Left ventricle myocardium inferior (tissue), 1 donor: ENCODE results near the gene PLAU. TPM values are rescaled to one million over a fixed set of nuclear protein-coding genes. Genes with fewer than 3 reads are reported as not detected.

Source experiments
- DNase-seq: peaks from one replicate; pipeline ENCODE4 v3.0.0-alpha.2; 2020
- H3K27ac ChIP-seq: fragments of 200-600 bp; replicated peaks from 2 replicates; pipeline ENCODE4 v1.8.0; 2021
- H3K27me3 ChIP-seq: fragments of 200-600 bp; 2 replicates; pipeline ENCODE4 v1.8.0; 2021; ENCODE audit warnings: low read depth
- H3K36me3 ChIP-seq: fragments of 200-600 bp; 2 replicates; pipeline ENCODE4 v1.8.0; 2021
- H3K4me1 ChIP-seq: fragments of 200-600 bp; 2 replicates; pipeline ENCODE4 v1.8.0; 2021
- H3K4me3 ChIP-seq: fragments of 200-600 bp; 2 replicates; pipeline ENCODE4 v1.8.0; 2021; ENCODE audit warnings: mild to moderate bottlenecking, moderate library complexity
- H3K9me3 ChIP-seq: fragments of 200-600 bp; replicated peaks from 2 replicates; pipeline ENCODE4 v1.8.0; 2021
- intact Hi-C: fragments of 100-400 bp; cut with micrococcal nuclease; formaldehyde crosslinking; loops from one replicate; pipeline ENCODE4 v1.11.0; 2022
- total RNA-seq: library from RNA; stranded (reverse); fragmentation: NEBNext Ultra II Directional; extraction: Animal tissue kit (Norgen Biotek cat#: 25700); gene quantifications from one replicate; pipeline ENCODE4 v1.2.1, GENCODE V29; 2021
- TF ChIP-seq, protein P1 (sequence below): fragments of 200-600 bp; IDR thresholded peaks from 2 replicates; pipeline ENCODE4 v1.8.0; 2021; ENCODE audit warnings: antibody characterized with exemption, mild to moderate bottlenecking, borderline replicate concordance
- donor health status: DM: no; HTN: yes; CAD: no; lungs with severe emphysema.

The PLAU gene
- total RNA-seq, 1 donor from 2014 or later = 4.9 TPM

- peak within 1 kb of the TSS; percentile 89 for H3K4me3 ChIP-seq
- TF ChIP-seq, protein P1, sequence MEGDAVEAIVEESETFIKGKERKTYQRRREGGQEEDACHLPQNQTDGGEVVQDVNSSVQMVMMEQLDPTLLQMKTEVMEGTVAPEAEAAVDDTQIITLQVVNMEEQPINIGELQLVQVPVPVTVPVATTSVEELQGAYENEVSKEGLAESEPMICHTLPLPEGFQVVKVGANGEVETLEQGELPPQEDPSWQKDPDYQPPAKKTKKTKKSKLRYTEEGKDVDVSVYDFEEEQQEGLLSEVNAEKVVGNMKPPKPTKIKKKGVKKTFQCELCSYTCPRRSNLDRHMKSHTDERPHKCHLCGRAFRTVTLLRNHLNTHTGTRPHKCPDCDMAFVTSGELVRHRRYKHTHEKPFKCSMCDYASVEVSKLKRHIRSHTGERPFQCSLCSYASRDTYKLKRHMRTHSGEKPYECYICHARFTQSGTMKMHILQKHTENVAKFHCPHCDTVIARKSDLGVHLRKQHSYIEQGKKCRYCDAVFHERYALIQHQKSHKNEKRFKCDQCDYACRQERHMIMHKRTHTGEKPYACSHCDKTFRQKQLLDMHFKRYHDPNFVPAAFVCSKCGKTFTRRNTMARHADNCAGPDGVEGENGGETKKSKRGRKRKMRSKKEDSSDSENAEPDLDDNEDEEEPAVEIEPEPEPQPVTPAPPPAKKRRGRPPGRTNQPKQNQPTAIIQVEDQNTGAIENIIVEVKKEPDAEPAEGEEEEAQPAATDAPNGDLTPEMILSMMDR = no peak
- H3K27me3 ChIP-seq = peaks cover 18% of the 10 kb centered on the region
- H3K27ac ChIP-seq = peak within 1 kb of the TSS; percentile 79
- peaks cover 16% of the 10 kb centered on the region for H3K36me3 ChIP-seq
- intact Hi-C loops = no loop called here
- H3K9me3 ChIP-seq = no peaks in the 10 kb centered on the region
- DNase-seq = peak; percentile 86
- peaks cover 38% of the 10 kb centered on the region for H3K4me1 ChIP-seq
Observed at GRCh38 chr10:73874267-73875138, 36.4 kb upstream of the PLAU start, which contains the start of gene CAMK2G. CAMK2G (minus strand) TSS chr10:73874555; CDS start chr10:73874461, 94 bp downstream.

DNA sequence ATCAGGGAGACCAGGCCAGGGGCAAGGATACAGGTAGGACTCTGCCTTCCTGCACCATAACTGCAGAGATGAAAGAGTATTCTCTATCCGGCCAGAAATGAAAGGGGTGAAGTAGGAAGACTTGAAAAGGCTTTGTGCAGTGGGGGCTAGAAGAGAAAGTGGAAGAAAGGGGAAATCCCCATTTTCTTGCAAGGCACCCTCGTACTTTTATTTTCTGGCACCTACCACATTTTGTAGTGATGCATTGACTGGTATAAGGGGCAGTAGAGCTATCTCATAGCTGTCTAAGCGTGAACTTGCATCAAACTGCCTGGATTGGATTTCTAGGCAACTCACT, 35.8 kb upstream of the PLAU start:
- TF ChIP-seq, protein P1 = no peak
- peak overlapping the region; percentile 73 for H3K27ac ChIP-seq
- peaks cover 42% of the 10 kb centered on the region for H3K4me1 ChIP-seq
- no peak for DNase-seq
- H3K9me3 ChIP-seq = no peaks in the 10 kb centered on the region
- peak overlapping the region; percentile 89 for H3K4me3 ChIP-seq
- intact Hi-C loops = no loop called here
- peaks cover 13% of the 10 kb centered on the region for H3K36me3 ChIP-seq
- H3K27me3 ChIP-seq = peaks cover 18% of the 10 kb centered on the region

GRCh38 chr10:73876157-73876556, 34.8 kb upstream of the PLAU start:
- no peak overlapping the region for H3K4me3 ChIP-seq
- peaks cover 42% of the 10 kb centered on the region for H3K4me1 ChIP-seq
- H3K27me3 ChIP-seq = peaks cover 18% of the 10 kb centered on the region
- DNase-seq = no peak
- H3K9me3 ChIP-seq = no peaks in the 10 kb centered on the region
- peaks cover 8% of the 10 kb centered on the region for H3K36me3 ChIP-seq
- TF ChIP-seq, protein P1 = no peak
- intact Hi-C loops = no loop called here
- H3K27ac ChIP-seq = no peak overlapping the region

- TF ChIP-seq, protein P1 = no peak
- DNase-seq = no peak
- intact Hi-C loops = no loop called here
- H3K27ac ChIP-seq = no peak overlapping the region
- no peak overlapping the region for H3K4me3 ChIP-seq
- peaks cover 19% of the 10 kb centered on the region for H3K27me3 ChIP-seq
- H3K9me3 ChIP-seq = no peaks in the 10 kb centered on the region
- H3K4me1 ChIP-seq = peaks cover 42% of the 10 kb centered on the region
- H3K36me3 ChIP-seq = peaks cover 4% of the 10 kb centered on the region
Observed at GRCh38 chr10:73876566-73876965, 34.4 kb upstream of the PLAU start.

- Histone ChIP-seq H3K4me1 (peaks cover 40% of the 10 kb centered on the region), H3K9me3 (no peaks in the 10 kb centered on the region), H3K36me3 (peaks cover 3% of the 10 kb centered on the region), H3K4me3 (no peak overlapping the region), H3K27ac (no peak overlapping the region), H3K27me3 (peaks cover 23% of the 10 kb centered on the region)
- DNase-seq = no peak
- TF ChIP-seq, protein P1 = no peak
- intact Hi-C loops = no loop called here
Observed at GRCh38 chr10:73876971-73877370, 34.0 kb upstream of the PLAU start.
